ENCODE data around the gene SSH3. TPM values are rescaled to one million over a fixed set of nuclear protein-coding genes. Genes with fewer than 3 reads are reported as not detected.

The SSH3 gene
- polyA plus RNA-seq, 1 of the 3 experiments (the other 2 are of a cell fraction): 13.5 TPM

- H3K9ac ChIP-seq: no peak overlapping the region
- peaks cover 22% of the 10 kb centered on the region for H3F3A ChIP-seq (replicated peaks; ENCODE audit: insufficient read depth)
- no peaks in the 10 kb centered on the region for H3K9me3 ChIP-seq
- H2AFZ ChIP-seq (ENCODE audit: low read depth): no peak overlapping the region
- no peak overlapping the region for H3K27ac ChIP-seq (ENCODE audit: low read depth in 2 of 2, low read length in 1 of 2)
- DNase-seq: peak; percentile 10
- peaks cover 5 to 29% of the 10 kb centered on the region in 2 experiments; a peak in 1 of 4 replicates for H3K4me1 ChIP-seq (ENCODE audit: control insufficient read depth in 1 of 2, insufficient read depth in 2 of 2, low read depth in 1 of 2, low read length in 1 of 2)
- no peaks in the 10 kb centered on the region for H3K27me3 ChIP-seq (ENCODE audit: insufficient read depth)
- peak; percentile 49; the same call in 1 of the 2 replicates for TF ChIP-seq SMC3 (IDR thresholded peaks at IDR 0.05; ENCODE audit: low read depth, low read length)
- TF ChIP-seq, protein P1, sequence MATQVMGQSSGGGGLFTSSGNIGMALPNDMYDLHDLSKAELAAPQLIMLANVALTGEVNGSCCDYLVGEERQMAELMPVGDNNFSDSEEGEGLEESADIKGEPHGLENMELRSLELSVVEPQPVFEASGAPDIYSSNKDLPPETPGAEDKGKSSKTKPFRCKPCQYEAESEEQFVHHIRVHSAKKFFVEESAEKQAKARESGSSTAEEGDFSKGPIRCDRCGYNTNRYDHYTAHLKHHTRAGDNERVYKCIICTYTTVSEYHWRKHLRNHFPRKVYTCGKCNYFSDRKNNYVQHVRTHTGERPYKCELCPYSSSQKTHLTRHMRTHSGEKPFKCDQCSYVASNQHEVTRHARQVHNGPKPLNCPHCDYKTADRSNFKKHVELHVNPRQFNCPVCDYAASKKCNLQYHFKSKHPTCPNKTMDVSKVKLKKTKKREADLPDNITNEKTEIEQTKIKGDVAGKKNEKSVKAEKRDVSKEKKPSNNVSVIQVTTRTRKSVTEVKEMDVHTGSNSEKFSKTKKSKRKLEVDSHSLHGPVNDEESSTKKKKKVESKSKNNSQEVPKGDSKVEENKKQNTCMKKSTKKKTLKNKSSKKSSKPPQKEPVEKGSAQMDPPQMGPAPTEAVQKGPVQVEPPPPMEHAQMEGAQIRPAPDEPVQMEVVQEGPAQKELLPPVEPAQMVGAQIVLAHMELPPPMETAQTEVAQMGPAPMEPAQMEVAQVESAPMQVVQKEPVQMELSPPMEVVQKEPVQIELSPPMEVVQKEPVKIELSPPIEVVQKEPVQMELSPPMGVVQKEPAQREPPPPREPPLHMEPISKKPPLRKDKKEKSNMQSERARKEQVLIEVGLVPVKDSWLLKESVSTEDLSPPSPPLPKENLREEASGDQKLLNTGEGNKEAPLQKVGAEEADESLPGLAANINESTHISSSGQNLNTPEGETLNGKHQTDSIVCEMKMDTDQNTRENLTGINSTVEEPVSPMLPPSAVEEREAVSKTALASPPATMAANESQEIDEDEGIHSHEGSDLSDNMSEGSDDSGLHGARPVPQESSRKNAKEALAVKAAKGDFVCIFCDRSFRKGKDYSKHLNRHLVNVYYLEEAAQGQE (IDR thresholded peaks at IDR 0.05; ENCODE audit: low read depth, low read length): no peak
- TF ChIP-seq FOSL2 (IDR thresholded peaks at IDR 0.05; ENCODE audit: borderline replicate concordance, low read depth): no peak
- no peak for TF ChIP-seq ZBTB33 (IDR thresholded peaks at IDR 0.05; ENCODE audit: borderline replicate concordance, low read depth)
- TF ChIP-seq NRF1 (IDR thresholded peaks at IDR 0.05; ENCODE audit: low read depth, low read length): no peak
- no peak for TF ChIP-seq TEAD4 (IDR thresholded peaks at IDR 0.05; ENCODE audit: borderline replicate concordance, insufficient read depth)
- TF ChIP-seq RFX5 (IDR thresholded peaks at IDR 0.05; ENCODE audit: low read length): no peak
- TF ChIP-seq RXRA (IDR thresholded peaks at IDR 0.05; ENCODE audit: borderline replicate concordance, low read depth): no peak
- no peak for TF ChIP-seq MXI1 (IDR thresholded peaks at IDR 0.05; ENCODE audit: low read depth, low read length)
- TF ChIP-seq, protein P2, sequence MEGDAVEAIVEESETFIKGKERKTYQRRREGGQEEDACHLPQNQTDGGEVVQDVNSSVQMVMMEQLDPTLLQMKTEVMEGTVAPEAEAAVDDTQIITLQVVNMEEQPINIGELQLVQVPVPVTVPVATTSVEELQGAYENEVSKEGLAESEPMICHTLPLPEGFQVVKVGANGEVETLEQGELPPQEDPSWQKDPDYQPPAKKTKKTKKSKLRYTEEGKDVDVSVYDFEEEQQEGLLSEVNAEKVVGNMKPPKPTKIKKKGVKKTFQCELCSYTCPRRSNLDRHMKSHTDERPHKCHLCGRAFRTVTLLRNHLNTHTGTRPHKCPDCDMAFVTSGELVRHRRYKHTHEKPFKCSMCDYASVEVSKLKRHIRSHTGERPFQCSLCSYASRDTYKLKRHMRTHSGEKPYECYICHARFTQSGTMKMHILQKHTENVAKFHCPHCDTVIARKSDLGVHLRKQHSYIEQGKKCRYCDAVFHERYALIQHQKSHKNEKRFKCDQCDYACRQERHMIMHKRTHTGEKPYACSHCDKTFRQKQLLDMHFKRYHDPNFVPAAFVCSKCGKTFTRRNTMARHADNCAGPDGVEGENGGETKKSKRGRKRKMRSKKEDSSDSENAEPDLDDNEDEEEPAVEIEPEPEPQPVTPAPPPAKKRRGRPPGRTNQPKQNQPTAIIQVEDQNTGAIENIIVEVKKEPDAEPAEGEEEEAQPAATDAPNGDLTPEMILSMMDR (IDR thresholded peaks at IDR 0.05): peak; percentile 77
- TF ChIP-seq USF2 (IDR thresholded peaks at IDR 0.05; ENCODE audit: borderline replicate concordance, low read depth, low read length): no peak
- TF ChIP-seq ELF1 (IDR thresholded peaks at IDR 0.05): no peak
- peak; percentile 66 for TF ChIP-seq RAD21 (IDR thresholded peaks at IDR 0.05; ENCODE audit: low read length)
- TF ChIP-seq MAX (IDR thresholded peaks at IDR 0.05; ENCODE audit: low read depth): no peak
- TF ChIP-seq USF1 (IDR thresholded peaks at IDR 0.05; ENCODE audit: borderline replicate concordance, low read depth): no peak
- no peak for TF ChIP-seq CHD2 (IDR thresholded peaks at IDR 0.05; ENCODE audit: low read length, partially characterized antibody)
- TF ChIP-seq RCOR1 (IDR thresholded peaks at IDR 0.05; ENCODE audit: low read length): no peak
- ChIA-PET CTCF (interaction anchor here (0.7 to 7.4 kb wide), 39 partner anchors 8 to 292 kb away, joined by 3 to 116 read pairs (median 4); partner anchors contain the start of genes ANKRD13D, CLCF1, GPR152 and POLD4), POLR2A (no interaction called here)
- no peak overlapping the region for H3K4me3 ChIP-seq (ENCODE audit: low read depth in 2 of 2, low read length in 1 of 2)
- H3K79me2 ChIP-seq (ENCODE audit: insufficient read depth): no peaks in the 10 kb centered on the region
- H3K9me2 ChIP-seq: no peaks in the 10 kb centered on the region
- no peak overlapping the region for H3K4me2 ChIP-seq
- H3K36me3 ChIP-seq (replicated peaks in 1 of 2; ENCODE audit: control insufficient read depth in 1 of 2, insufficient read depth in 2 of 2, low read length in 1 of 2): peaks cover 0 to 6% of the 10 kb centered on the region in 2 experiments
- H4K20me1 ChIP-seq (ENCODE audit: insufficient read depth): peaks cover 3% of the 10 kb centered on the region; the same call in 1 of the 2 replicates
- WGBS (ENCODE audit: low lambda C conversion rate): 67% methylated on average over 7 of the region's 7 CpGs
These were observed 42.8 kb downstream of the SSH3 start for GRCh38 chr11:67345920-67346819.
